GM18526 (cell line): ENCODE data around the gene CES2.

Source experiments
- POLR2A ChIP-seq: IDR thresholded peaks from 3 replicates; pipeline ENCODE4 v1.6.1; 2011; ENCODE audit not compliant: insufficient read length; ENCODE audit errors: extremely low read depth

The CES2 gene

GRCh38 chr16:66935314-66936011 is at the start of gene CES2:
CES2 (plus strand) TSS chr16:66935516; CDS start chr16:66935636, 120 bp downstream.
- no peak for TF ChIP-seq POLR2A

GRCh38 chr16:66886321-66886720 is 49.0 kb upstream of the CES2 start:
- TF ChIP-seq POLR2A = no peak

DNA sequence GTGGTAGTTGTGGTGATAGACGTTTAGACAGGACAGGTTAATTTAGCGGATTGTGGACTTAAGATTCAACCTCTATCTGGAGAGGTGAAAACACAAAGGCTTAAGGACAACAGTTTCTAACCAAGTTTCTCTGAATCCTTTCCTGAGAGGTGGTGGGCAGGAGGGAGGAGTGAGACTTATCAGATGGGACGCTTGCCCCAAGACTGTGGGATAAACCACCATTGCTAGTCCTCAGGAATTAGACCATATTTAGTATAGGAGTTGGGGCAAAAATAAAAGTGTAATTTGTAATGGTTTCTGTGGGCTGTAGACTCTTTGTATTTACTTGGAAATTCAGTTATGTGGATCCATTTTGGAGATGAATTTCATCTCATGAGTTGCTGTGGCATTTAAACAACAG is 48.4 kb upstream of the CES2 start:
- no peak for TF ChIP-seq POLR2A

GRCh38 chr16:66888647-66889615 is 46.4 kb upstream of the CES2 start:
- no peak for TF ChIP-seq POLR2A

GRCh38 chr16:66889622-66890021 is 45.7 kb upstream of the CES2 start:
- no peak for TF ChIP-seq POLR2A

GRCh38 chr16:66890799-66891198 is 44.5 kb upstream of the CES2 start:
- TF ChIP-seq POLR2A = no peak

DNA sequence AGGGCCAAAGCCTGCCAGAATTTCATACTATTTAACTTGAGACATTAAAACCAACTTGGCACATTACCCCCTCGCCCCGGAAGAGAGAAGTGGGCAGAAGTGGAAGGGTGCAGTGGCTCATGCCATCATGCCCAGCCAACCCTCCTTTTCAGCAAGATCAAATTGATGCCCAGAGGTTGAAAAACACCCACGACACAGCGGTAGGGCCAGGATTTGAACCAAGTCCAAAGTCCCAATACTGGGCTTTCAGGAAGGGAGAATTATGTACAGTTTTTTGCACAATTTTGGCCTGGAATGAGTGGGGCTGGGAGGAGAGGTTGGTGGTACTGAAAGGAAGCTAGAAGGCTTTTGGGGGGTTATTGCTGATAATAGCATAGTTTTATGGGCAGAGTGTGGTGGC is 44.0 kb upstream of the CES2 start:
- no peak for TF ChIP-seq POLR2A

GRCh38 chr16:66891797-66892196 is 43.5 kb upstream of the CES2 start:
- no peak for TF ChIP-seq POLR2A

- TF ChIP-seq POLR2A = no peak
These were observed 41.3 kb upstream of the CES2 start for GRCh38 chr16:66894055-66894454.

- TF ChIP-seq POLR2A = no peak
These were observed 40.2 kb upstream of the CES2 start for GRCh38 chr16:66894948-66895688.

DNA sequence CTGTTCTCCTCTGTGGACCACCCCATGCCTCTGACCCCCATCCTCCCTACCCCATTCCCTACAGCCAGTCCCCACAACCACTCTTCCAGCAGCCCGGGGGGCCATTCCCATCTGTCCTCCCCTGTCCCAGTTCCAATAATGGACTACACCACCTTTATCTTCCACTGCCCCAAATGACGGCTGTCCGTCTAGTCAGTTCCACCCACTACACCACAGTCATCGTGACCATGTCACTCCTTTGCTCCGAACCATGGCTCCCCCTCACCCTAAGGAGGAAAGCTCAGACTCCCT is 39.7 kb upstream of the CES2 start:
- TF ChIP-seq POLR2A = no peak

- TF ChIP-seq POLR2A = no peak
These were observed 39.3 kb upstream of the CES2 start for GRCh38 chr16:66895999-66896398.

DNA sequence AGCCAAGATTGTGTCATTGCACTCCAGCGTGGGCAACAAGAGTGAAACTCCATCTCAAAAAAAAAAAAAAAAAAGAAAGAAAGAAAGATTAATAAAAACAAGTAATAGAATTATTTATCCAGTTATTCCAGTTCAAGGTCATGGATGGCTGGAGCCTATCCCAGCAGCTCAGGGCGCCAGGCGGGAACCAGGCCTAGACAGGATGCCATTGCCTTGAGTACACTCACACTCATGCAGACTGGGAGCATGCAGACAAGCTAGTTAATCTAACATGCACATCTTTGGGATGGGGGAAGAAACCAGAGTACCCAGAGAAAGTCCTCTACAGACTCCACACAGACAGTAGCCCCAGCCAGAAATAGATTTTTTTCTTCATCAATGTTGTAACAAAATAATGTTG is 37.1 kb upstream of the CES2 start:
- no peak for TF ChIP-seq POLR2A

DNA sequence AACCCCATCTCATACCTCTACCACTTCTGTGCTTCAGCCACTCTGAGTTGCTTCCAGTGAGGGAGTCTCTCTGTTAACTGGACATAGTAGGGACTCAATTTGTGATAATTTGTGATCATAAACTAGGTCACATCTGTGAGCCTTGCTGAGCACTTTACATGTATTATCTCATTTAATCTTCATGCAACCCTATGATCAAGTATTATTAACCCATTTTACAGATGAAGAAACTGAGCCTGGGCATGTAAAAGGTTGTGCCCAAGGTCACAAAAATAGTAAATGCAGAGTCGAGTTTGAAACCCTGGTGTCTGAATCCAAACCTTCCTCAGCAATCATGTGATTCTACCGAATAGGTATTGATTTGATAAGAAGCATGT is 36.4 kb upstream of the CES2 start:
- TF ChIP-seq POLR2A = no peak

GRCh38 chr16:66899310-66899944 is 35.9 kb upstream of the CES2 start:
- no peak for TF ChIP-seq POLR2A
